Stimulated activated memory B cell treated with anti-CD40 and anti-IgM and Interleukin-4, amounts not matched to agents 10 μg/mL and 1 μg/mL and 100 μg/mL, for 72 hours (primary cell): Measurements from ENCODE around the gene DR1.

Experiments
- ATAC-seq: fragments of 150-1000 bp; cut with Tn5 transposase; 2 replicates; pipeline ENCODE4 v1.10.0; 2021
- H3K27ac Mint-ChIP-seq: one replicate; pipeline ENCODE4 v1.8.0; 2022; ENCODE audit warnings: mild to moderate bottlenecking, mixed read lengths
- H3K27me3 Mint-ChIP-seq: one replicate; pipeline ENCODE4 v1.8.0; 2022; ENCODE audit warnings: mixed read lengths
- H3K36me3 Mint-ChIP-seq: one replicate; pipeline ENCODE4 v1.8.0; 2022; ENCODE audit warnings: mixed read lengths
- H3K4me1 Mint-ChIP-seq: one replicate; pipeline ENCODE4 v1.8.0; 2022; ENCODE audit warnings: mixed read lengths
- H3K4me3 Mint-ChIP-seq: one replicate; pipeline ENCODE4 v1.8.0; 2022; ENCODE audit warnings: mild to moderate bottlenecking, moderate library complexity, mixed read lengths
- H3K9me3 Mint-ChIP-seq: one replicate; pipeline ENCODE4 v1.8.0; 2022; ENCODE audit warnings: mixed read lengths

Gene DR1

DNA sequence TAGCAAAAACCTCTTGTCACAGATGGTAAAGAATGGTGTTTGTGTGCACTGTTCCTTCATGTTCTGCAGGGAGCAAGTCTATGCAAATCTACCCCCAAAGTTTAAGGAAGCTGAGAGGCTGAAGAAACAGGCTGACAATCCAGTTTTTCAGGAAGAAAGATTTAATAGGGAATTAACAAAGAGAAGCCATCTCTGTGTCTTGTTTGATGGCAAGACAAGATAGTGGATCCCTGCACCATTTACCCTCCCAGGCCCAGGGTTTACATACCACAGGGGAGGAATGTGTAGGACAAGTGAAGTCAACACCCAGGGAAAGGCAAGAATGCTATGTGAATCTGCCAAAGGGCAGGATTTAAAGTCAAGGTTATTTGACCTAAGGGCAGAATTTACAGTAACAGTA, 54.1 kb downstream of the DR1 start:
- H3K9me3 Mint-ChIP-seq, result peaks cover 6% of the 10 kb centered on the region
- no peak for ATAC-seq
- H3K27me3 Mint-ChIP-seq, result no peaks in the 10 kb centered on the region
- H3K4me3 Mint-ChIP-seq, result no peak overlapping the region
- H3K36me3 Mint-ChIP-seq, result no peaks in the 10 kb centered on the region
- no peak overlapping the region for H3K27ac Mint-ChIP-seq
- H3K4me1 Mint-ChIP-seq, result no peaks in the 10 kb centered on the region

- Mint-ChIP-seq H3K4me3 (no peak overlapping the region), H3K36me3 (no peaks in the 10 kb centered on the region), H3K27me3 (no peaks in the 10 kb centered on the region), H3K4me1 (no peaks in the 10 kb centered on the region), H3K27ac (no peak overlapping the region), H3K9me3 (no peaks in the 10 kb centered on the region)
- ATAC-seq, result no peak
These were observed 62.5 kb downstream of the DR1 start for GRCh38 chr1:93408203-93408602.

DNA sequence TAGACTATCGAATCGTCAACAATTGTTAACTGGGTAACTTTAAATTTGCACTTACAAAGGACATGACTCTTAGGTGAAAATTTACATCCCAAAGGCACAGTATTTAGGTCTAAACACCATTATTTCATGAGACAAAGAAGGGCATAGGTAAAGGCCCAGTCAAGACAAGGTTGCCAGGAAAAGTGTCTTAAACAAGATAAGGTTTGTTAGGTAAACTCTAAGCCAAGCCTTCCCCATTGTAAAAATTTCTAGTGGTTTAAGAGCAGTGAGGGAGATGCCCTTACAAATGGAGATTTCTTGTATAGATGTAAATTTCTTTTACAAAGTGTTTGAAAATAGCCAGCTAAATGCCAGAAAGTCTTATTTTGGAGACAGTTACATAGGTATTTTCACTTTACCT, 65.3 kb downstream of the DR1 start:
- Mint-ChIP-seq H3K36me3 (no peaks in the 10 kb centered on the region), H3K27ac (no peak overlapping the region), H3K4me1 (peaks cover 19% of the 10 kb centered on the region), H3K9me3 (no peaks in the 10 kb centered on the region), H3K27me3 (no peaks in the 10 kb centered on the region), H3K4me3 (no peak overlapping the region)
- ATAC-seq, result no peak

DNA sequence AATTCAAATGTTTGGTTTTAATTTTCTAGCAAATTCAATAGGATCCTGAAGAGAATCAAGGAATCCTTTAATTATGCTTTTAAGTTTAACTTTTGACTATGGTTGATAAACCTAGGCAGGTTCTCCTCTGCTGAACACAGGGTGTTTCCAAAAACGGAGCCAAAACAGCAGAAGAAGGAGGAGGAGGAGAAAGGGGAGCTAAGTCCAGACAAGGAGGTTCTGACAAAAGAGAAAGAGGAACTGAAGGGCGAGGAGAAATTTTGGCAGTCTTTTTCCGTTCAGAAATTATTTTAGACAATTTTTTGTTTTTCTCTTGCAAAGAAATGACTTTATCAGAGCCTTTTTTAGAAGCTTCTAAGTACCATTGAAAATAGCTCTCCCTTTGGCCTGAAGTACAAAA, 69.0 kb downstream of the DR1 start:
- H3K4me1 Mint-ChIP-seq, result peaks cover 26% of the 10 kb centered on the region
- no peaks in the 10 kb centered on the region for H3K36me3 Mint-ChIP-seq
- H3K27ac Mint-ChIP-seq, result peak overlapping the region; percentile 4
- H3K27me3 Mint-ChIP-seq, result no peaks in the 10 kb centered on the region
- no peaks in the 10 kb centered on the region for H3K9me3 Mint-ChIP-seq
- peak overlapping the region; percentile 59 for H3K4me3 Mint-ChIP-seq
- no peak for ATAC-seq

GRCh38 chr1:93415296-93415695, 69.6 kb downstream of the DR1 start:
- peak overlapping the region; percentile 0 for H3K4me3 Mint-ChIP-seq
- ATAC-seq, result no peak
- H3K36me3 Mint-ChIP-seq, result no peaks in the 10 kb centered on the region

GRCh38 chr1:93416183-93416582, 70.5 kb downstream of the DR1 start:
- H3K4me1 Mint-ChIP-seq, result peaks cover 26% of the 10 kb centered on the region
- no peaks in the 10 kb centered on the region for H3K27me3 Mint-ChIP-seq
- H3K27ac Mint-ChIP-seq, result no peak overlapping the region
- ATAC-seq, result peak; percentile 71
- H3K4me3 Mint-ChIP-seq, result no peak overlapping the region
- no peaks in the 10 kb centered on the region for H3K36me3 Mint-ChIP-seq
- H3K9me3 Mint-ChIP-seq, result no peaks in the 10 kb centered on the region

More at GRCh38 chr1:93415296-93415695, 69.6 kb downstream of the DR1 start:
- Mint-ChIP-seq H3K9me3 (no peaks in the 10 kb centered on the region), H3K27me3 (no peaks in the 10 kb centered on the region), H3K27ac (peak overlapping the region; percentile 4), H3K4me1 (peaks cover 26% of the 10 kb centered on the region)
